WTC11 (cell line): ENCODE results near the gene CCR5. TPM values are rescaled to one million over a fixed set of nuclear protein-coding genes. Genes with fewer than 3 reads are reported as not detected.
"Not testable (repeated sequence)": the region's sequence is repeated elsewhere in the genome, so short reads cannot be mapped to it uniquely, and the experiment has no call there.

Experiments used
- ATAC-seq: fragments of 200-7000 bp; cut with Tn5 transposase; 2 replicates; pipeline ENCODE4 v1.10.0; 2021; ENCODE audit warnings: mild to moderate bottlenecking, moderate library complexity
- CTCF ChIA-PET: fragments of 300-600 bp; sonication (Branson Sonifier 250); formaldehyde crosslinking; loops from one replicate; lab custom pipeline; 2021; ENCODE audit warnings: antibody characterized with exemption; lab: Charles Lee
- POLR2A ChIA-PET: fragments of 350-600 bp; sonication (Branson Sonifier 250); formaldehyde crosslinking; loops from one replicate; lab custom pipeline; 2021; ENCODE audit warnings: antibody characterized with exemption; lab: Charles Lee
- DNase-seq: peaks from one replicate; pipeline ENCODE4 v3.0.0; 2021; ENCODE audit warnings: low spot score
- H3K27ac Mint-ChIP-seq: 2 replicates; pipeline ENCODE4 v1.8.0; 2021; ENCODE audit warnings: mixed read lengths
- H3K27me3 Mint-ChIP-seq: 2 replicates; pipeline ENCODE4 v1.8.0; 2021; ENCODE audit warnings: low read depth, mild to moderate bottlenecking, moderate library complexity, mixed read lengths
- H3K36me3 Mint-ChIP-seq: 2 replicates; pipeline ENCODE4 v1.8.0; 2021; ENCODE audit warnings: mixed read lengths
- H3K4me1 Mint-ChIP-seq: 2 replicates; pipeline ENCODE4 v1.8.0; 2022; ENCODE audit warnings: mixed read lengths
- H3K4me3 Mint-ChIP-seq: 2 replicates; pipeline ENCODE4 v1.8.0; 2021; ENCODE audit warnings: mild to moderate bottlenecking, moderate library complexity, mixed read lengths
- H3K9me3 Mint-ChIP-seq: 2 replicates; pipeline ENCODE4 v1.8.0; 2021; ENCODE audit warnings: mixed read lengths
- ELF4 ChIP-seq: sonication (generic); formaldehyde crosslinking; IDR thresholded peaks from 2 replicates; pipeline ENCODE4 v1.8.1; 2022; ENCODE audit warnings: low read depth, mild to moderate bottlenecking, moderate library complexity, missing genetic modification reagents
- EMX1 ChIP-seq: fragments of 250-450 bp; sonication (Bioruptor Pico); IDR thresholded peaks from 2 replicates; pipeline ENCODE4 v1.8.0; 2021; ENCODE audit warnings: mild to moderate bottlenecking
- ESRRA ChIP-seq: sonication (generic); formaldehyde crosslinking; IDR thresholded peaks from 2 replicates; pipeline ENCODE4 v1.8.1; 2022; ENCODE audit warnings: mild to moderate bottlenecking, missing genetic modification reagents, borderline replicate concordance
- FOXP1 ChIP-seq: sonication (generic); formaldehyde crosslinking; IDR thresholded peaks from 2 replicates; pipeline ENCODE4 v1.8.0; 2022; ENCODE audit warnings: missing genetic modification reagents, mild to moderate bottlenecking, moderate library complexity, borderline replicate concordance
- GTF2I ChIP-seq: fragments of 250-450 bp; sonication (Bioruptor Pico); conservative IDR thresholded peaks from 2 replicates; pipeline ENCODE4 v1.4.0; 2021; ENCODE audit warnings: mild to moderate bottlenecking
- MXD4 ChIP-seq: fragments of 250-450 bp; sonication (Bioruptor Pico); IDR thresholded peaks from 2 replicates; pipeline ENCODE4 v1.8.0; 2021; ENCODE audit warnings: mild to moderate bottlenecking, moderate library complexity, borderline replicate concordance
- NFATC4 ChIP-seq: fragments of 250-450 bp; sonication (Bioruptor Pico); IDR thresholded peaks from 2 replicates; pipeline ENCODE4 v1.9.0; 2021; ENCODE audit warnings: mild to moderate bottlenecking
- NFE2L1 ChIP-seq: sonication (generic); formaldehyde crosslinking; IDR thresholded peaks from 2 replicates; pipeline ENCODE4 v1.8.1; 2023; ENCODE audit warnings: missing genetic modification reagents
- NR1H2 ChIP-seq: sonication (generic); formaldehyde crosslinking; IDR thresholded peaks from 2 replicates; pipeline ENCODE4 v1.9.0; 2021; ENCODE audit warnings: mild to moderate bottlenecking, moderate library complexity, missing genetic modification reagents
- PRRX2 ChIP-seq: fragments of 250-450 bp; sonication (Bioruptor Pico); IDR thresholded peaks from 2 replicates; pipeline ENCODE4 v1.8.0; 2021; ENCODE audit warnings: mild to moderate bottlenecking
- RELA ChIP-seq: sonication (generic); formaldehyde crosslinking; IDR thresholded peaks from 2 replicates; pipeline ENCODE4 v1.8.1; 2022; ENCODE audit warnings: missing genetic modification reagents, mild to moderate bottlenecking, borderline replicate concordance
- RORB ChIP-seq: fragments of 250-450 bp; sonication (Bioruptor Pico); IDR thresholded peaks from 2 replicates; pipeline ENCODE4 v1.9.0; 2021; ENCODE audit warnings: mild to moderate bottlenecking
- TCF7 ChIP-seq: sonication (generic); formaldehyde crosslinking; IDR thresholded peaks from 2 replicates; pipeline ENCODE4 v1.8.0; 2022; ENCODE audit warnings: mild to moderate bottlenecking, low read depth, missing genetic modification reagents, moderate library complexity
- TEAD1 ChIP-seq: sonication (generic); formaldehyde crosslinking; IDR thresholded peaks from 2 replicates; pipeline ENCODE4 v1.8.0; 2022; ENCODE audit warnings: mild to moderate bottlenecking, missing genetic modification reagents
- TEAD4 ChIP-seq: sonication (generic); formaldehyde crosslinking; IDR thresholded peaks from 2 replicates; pipeline ENCODE4 v1.8.0; 2022; ENCODE audit warnings: mild to moderate bottlenecking, missing genetic modification reagents
- ZNF121 ChIP-seq: sonication (generic); formaldehyde crosslinking; IDR thresholded peaks from 2 replicates; pipeline ENCODE4 v1.8.0; 2023; ENCODE audit warnings: missing genetic modification reagents
- ZNF138 ChIP-seq: sonication (generic); formaldehyde crosslinking; conservative IDR thresholded peaks from 2 replicates; pipeline ENCODE4 v1.8.1; 2022; ENCODE audit warnings: mild to moderate bottlenecking, moderate library complexity, missing genetic modification reagents
- ZNF232 ChIP-seq: sonication (generic); formaldehyde crosslinking; IDR thresholded peaks from 2 replicates; pipeline ENCODE4 v1.8.0; 2022; ENCODE audit warnings: mild to moderate bottlenecking, missing genetic modification reagents
- ZNF671 ChIP-seq: fragments of 250-450 bp; sonication (Bioruptor Pico); IDR thresholded peaks from 2 replicates; pipeline ENCODE4 v1.8.0; 2021; ENCODE audit warnings: mild to moderate bottlenecking
- total RNA-seq: library from RNA; stranded (reverse); gene quantifications from 3 replicates; pipeline ENCODE4 v1.2.3, GENCODE V29; 2021
- TF ChIP-seq, protein P1 (sequence below): fragments of 200-600 bp; IDR thresholded peaks from 2 replicates; pipeline ENCODE4 v1.8.0; 2022; ENCODE audit warnings: antibody characterized with exemption
- TF ChIP-seq, protein P2 (sequence below): sonication (generic); formaldehyde crosslinking; IDR thresholded peaks from 2 replicates; pipeline ENCODE4 v1.8.0; 2023; ENCODE audit warnings: missing genetic modification reagents
- TF ChIP-seq, protein P3 (sequence below): fragments of 250-450 bp; sonication (Bioruptor Pico); IDR thresholded peaks from 2 replicates; pipeline ENCODE4 v2.1.2; 2022; ENCODE audit warnings: mild to moderate bottlenecking, moderate library complexity
- TF ChIP-seq, protein P4 (sequence below): sonication (generic); formaldehyde crosslinking; IDR thresholded peaks from 2 replicates; pipeline ENCODE4 v1.8.0; 2022; ENCODE audit warnings: mild to moderate bottlenecking, missing genetic modification reagents
- TF ChIP-seq, protein P5 (sequence below): sonication (generic); formaldehyde crosslinking; IDR thresholded peaks from 2 replicates; pipeline ENCODE4 v1.8.1; 2022; ENCODE audit warnings: mild to moderate bottlenecking, missing genetic modification reagents, moderate library complexity, borderline replicate concordance

The CCR5 gene
- total RNA-seq, 1 experiment from 2014 or later: not detected

DNA sequence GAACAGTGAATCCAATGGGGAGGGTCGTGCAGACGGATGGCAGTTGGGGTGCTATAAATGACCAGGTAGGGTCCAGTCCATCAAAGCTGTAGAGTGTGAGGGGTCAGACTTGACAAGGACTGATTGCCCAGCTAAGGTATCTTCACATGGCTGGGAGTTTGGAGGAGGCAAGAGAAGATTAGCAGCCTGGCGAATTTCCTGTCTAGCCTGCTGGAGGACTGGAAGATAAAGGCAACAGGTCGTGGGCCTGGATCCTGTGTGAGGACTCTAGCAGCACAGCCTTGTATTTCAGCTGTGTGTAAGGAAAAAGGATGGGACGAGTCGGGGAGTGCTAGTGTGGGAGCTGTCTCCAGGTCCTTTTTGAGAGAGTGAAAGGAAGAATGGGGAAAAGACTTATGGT, 18.6 kb downstream of the CCR5 start:
- H3K4me3 Mint-ChIP-seq: no peak overlapping the region
- CTCF ChIA-PET: interaction anchor here (1.0 kb wide), 1 partner anchor 11 kb away, joined by 4 read pairs; no protein-coding TSS in a partner anchor
- DNase-seq (no peak), ATAC-seq (no peak)
- peaks cover 10% of the 10 kb centered on the region for H3K27me3 Mint-ChIP-seq
- H3K9me3 Mint-ChIP-seq: peaks cover 19% of the 10 kb centered on the region
- 0 out of 2 replicates have a peak, but pooled peaks cover 5% of the 10 kb centered on the region for H3K36me3 Mint-ChIP-seq
- no peak overlapping the region for H3K27ac Mint-ChIP-seq
- POLR2A ChIA-PET: no interaction called here
- TF ChIP-seq NFATC4 (CRISPR knock-in tag) (no peak), ZNF232 (CRISPR knock-in tag) (no peak), NFE2L1 (CRISPR knock-in tag) (no peak), ZNF671 (CRISPR knock-in tag) (no peak), ZNF138 (CRISPR knock-in tag) (no peak), RELA (CRISPR knock-in tag) (no peak), MXD4 (no peak), TEAD1 (CRISPR knock-in tag) (no peak), NR1H2 (CRISPR knock-in tag) (no peak), ZNF121 (no peak), TCF7 (CRISPR knock-in tag) (no peak), ELF4 (CRISPR knock-in tag) (no peak), RORB (CRISPR knock-in tag) (no peak), ESRRA (no peak), PRRX2 (no peak)
- TF ChIP-seq, protein P1, sequence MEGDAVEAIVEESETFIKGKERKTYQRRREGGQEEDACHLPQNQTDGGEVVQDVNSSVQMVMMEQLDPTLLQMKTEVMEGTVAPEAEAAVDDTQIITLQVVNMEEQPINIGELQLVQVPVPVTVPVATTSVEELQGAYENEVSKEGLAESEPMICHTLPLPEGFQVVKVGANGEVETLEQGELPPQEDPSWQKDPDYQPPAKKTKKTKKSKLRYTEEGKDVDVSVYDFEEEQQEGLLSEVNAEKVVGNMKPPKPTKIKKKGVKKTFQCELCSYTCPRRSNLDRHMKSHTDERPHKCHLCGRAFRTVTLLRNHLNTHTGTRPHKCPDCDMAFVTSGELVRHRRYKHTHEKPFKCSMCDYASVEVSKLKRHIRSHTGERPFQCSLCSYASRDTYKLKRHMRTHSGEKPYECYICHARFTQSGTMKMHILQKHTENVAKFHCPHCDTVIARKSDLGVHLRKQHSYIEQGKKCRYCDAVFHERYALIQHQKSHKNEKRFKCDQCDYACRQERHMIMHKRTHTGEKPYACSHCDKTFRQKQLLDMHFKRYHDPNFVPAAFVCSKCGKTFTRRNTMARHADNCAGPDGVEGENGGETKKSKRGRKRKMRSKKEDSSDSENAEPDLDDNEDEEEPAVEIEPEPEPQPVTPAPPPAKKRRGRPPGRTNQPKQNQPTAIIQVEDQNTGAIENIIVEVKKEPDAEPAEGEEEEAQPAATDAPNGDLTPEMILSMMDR: no peak
- TF ChIP-seq, protein P2, sequence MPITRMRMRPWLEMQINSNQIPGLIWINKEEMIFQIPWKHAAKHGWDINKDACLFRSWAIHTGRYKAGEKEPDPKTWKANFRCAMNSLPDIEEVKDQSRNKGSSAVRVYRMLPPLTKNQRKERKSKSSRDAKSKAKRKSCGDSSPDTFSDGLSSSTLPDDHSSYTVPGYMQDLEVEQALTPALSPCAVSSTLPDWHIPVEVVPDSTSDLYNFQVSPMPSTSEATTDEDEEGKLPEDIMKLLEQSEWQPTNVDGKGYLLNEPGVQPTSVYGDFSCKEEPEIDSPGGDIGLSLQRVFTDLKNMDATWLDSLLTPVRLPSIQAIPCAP (CRISPR knock-in tag): no peak
- TF ChIP-seq, protein P3, sequence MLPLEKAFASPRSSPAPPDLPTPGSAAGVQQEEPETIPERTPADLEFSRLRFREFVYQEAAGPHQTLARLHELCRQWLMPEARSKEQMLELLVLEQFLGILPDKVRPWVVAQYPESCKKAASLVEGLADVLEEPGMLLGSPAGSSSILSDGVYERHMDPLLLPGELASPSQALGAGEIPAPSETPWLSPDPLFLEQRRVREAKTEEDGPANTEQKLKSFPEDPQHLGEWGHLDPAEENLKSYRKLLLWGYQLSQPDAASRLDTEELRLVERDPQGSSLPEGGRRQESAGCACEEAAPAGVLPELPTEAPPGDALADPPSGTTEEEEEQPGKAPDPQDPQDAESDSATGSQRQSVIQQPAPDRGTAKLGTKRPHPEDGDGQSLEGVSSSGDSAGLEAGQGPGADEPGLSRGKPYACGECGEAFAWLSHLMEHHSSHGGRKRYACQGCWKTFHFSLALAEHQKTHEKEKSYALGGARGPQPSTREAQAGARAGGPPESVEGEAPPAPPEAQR (CRISPR knock-in tag): no peak
- TF ChIP-seq, protein P4, sequence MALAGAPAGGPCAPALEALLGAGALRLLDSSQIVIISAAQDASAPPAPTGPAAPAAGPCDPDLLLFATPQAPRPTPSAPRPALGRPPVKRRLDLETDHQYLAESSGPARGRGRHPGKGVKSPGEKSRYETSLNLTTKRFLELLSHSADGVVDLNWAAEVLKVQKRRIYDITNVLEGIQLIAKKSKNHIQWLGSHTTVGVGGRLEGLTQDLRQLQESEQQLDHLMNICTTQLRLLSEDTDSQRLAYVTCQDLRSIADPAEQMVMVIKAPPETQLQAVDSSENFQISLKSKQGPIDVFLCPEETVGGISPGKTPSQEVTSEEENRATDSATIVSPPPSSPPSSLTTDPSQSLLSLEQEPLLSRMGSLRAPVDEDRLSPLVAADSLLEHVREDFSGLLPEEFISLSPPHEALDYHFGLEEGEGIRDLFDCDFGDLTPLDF: no peak
- H3K4me1 Mint-ChIP-seq: peaks cover 27% of the 10 kb centered on the region

DNA sequence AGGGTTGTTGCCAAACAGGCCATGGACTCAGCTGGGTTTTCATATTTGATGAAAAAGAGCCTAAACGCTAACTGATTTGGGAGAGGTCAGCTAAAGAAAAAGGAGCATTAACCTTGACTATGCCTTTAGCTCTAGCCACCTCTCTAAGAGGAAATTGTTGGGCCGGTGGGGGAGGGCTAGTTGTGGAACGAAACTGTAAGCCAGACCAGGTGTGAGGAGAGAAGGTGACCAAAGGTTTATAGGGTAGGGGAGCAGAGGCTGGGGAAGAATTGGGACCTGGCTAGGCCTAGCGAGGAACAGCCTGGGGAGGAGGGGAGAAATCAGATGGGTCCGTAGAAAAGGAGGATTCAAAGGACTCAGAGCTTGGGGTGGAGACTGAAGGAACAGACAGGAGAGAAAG, 20.8 kb downstream of the CCR5 start:
- peaks cover 15% of the 10 kb centered on the region for H3K27me3 Mint-ChIP-seq
- ATAC-seq, H3K27ac Mint-ChIP-seq, DNase-seq, H3K36me3 Mint-ChIP-seq, H3K4me3 Mint-ChIP-seq, POLR2A ChIA-PET: not testable (repeated sequence)
- peaks cover 21% of the 10 kb centered on the region for H3K9me3 Mint-ChIP-seq
- CTCF ChIA-PET: interaction anchor here (1.1 kb wide), 1 partner anchor 13 kb away, joined by 3 read pairs; no protein-coding TSS in a partner anchor
- peaks cover 30% of the 10 kb centered on the region for H3K4me1 Mint-ChIP-seq

DNA sequence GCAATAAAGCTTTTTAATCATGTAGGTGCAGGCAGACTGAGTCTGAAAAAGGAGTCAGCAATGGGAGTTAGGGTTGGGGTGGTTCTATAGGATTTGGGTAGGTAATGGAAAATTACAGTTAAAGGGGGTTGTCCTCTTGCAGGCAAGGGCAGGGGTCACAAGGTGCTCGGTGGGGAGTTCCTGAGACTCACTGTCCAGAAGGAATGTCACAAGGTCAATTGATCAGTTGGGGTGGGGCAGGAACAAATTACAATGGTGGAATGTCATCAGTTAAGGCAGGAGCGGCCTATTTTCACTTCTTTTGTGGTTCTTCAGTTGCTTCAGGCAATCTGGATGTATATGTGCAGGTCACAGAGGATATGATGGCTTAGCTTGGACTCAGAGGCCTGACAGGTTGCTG, 22.3 kb downstream of the CCR5 start:
- H3K27me3 Mint-ChIP-seq: peaks cover 15% of the 10 kb centered on the region
- peaks cover 18% of the 10 kb centered on the region for H3K9me3 Mint-ChIP-seq
- CTCF ChIA-PET: interaction anchor here (1.0 to 2.1 kb wide), 2 partner anchors 34 to 184 kb away, joined by 4 to 5 read pairs; partner anchors contain the start of gene CCR1

More for the DNA sequence above, 22.3 kb downstream of the CCR5 start:
- H3K4me1 Mint-ChIP-seq: peaks cover 34% of the 10 kb centered on the region
- no peak for TF ChIP-seq GTF2I (CRISPR knock-in tag)
- TF ChIP-seq, protein P5, sequence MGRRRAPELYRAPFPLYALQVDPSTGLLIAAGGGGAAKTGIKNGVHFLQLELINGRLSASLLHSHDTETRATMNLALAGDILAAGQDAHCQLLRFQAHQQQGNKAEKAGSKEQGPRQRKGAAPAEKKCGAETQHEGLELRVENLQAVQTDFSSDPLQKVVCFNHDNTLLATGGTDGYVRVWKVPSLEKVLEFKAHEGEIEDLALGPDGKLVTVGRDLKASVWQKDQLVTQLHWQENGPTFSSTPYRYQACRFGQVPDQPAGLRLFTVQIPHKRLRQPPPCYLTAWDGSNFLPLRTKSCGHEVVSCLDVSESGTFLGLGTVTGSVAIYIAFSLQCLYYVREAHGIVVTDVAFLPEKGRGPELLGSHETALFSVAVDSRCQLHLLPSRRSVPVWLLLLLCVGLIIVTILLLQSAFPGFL (CRISPR knock-in tag): no peak
- TF ChIP-seq RELA (CRISPR knock-in tag): no peak
- TF ChIP-seq, protein P4: no peak
- no peak for TF ChIP-seq EMX1 (CRISPR knock-in tag)
- no peak for TF ChIP-seq TEAD4 (CRISPR knock-in tag)
- TF ChIP-seq, protein P2 (CRISPR knock-in tag): no peak
- no peak for TF ChIP-seq FOXP1 (CRISPR knock-in tag)
- no peak for DNase-seq
- H3K4me3 Mint-ChIP-seq: no peak overlapping the region
- H3K36me3 Mint-ChIP-seq: 0 out of 2 replicates have a peak, but pooled peaks cover 5% of the 10 kb centered on the region
- POLR2A ChIA-PET: interaction anchor here (0.7 kb wide), 1 partner anchor 489 kb away, joined by 3 read pairs; no protein-coding TSS in a partner anchor
- no peak for ATAC-seq
- no peak overlapping the region for H3K27ac Mint-ChIP-seq
